IPS DF 6.9 (cell line): Measurements from ENCODE around the gene OR2G6.
"Not testable (repeated sequence)": the region's sequence is repeated elsewhere in the genome, so short reads cannot be mapped to it uniquely, and the experiment has no call there.

ENCODE experiments used
- DNase-seq: peaks from one replicate; pipeline ENCODE4 v3.0.0-alpha.2; 2013; ENCODE audit warnings: low read depth, low spot score
- H3K27ac ChIP-seq: one replicate; pipeline ENCODE4 v1.5.1; 2013; ENCODE audit warnings: low read length, control low read depth
- H3K27me3 ChIP-seq: 2 replicates; pipeline ENCODE4 v1.6.1; 2013; ENCODE audit warnings: mild to moderate bottlenecking, low read length; ENCODE audit not compliant: control insufficient read depth, insufficient read depth
- H3K36me3 ChIP-seq: 2 replicates; pipeline ENCODE4 v1.6.1; 2013; ENCODE audit warnings: low read length; ENCODE audit not compliant: control insufficient read depth, insufficient read depth
- H3K4me1 ChIP-seq: 2 replicates; pipeline ENCODE4 v1.6.1; 2013; ENCODE audit warnings: low read length; ENCODE audit not compliant: control insufficient read depth, insufficient read depth
- H3K4me3 ChIP-seq: 2 replicates; pipeline ENCODE4 v1.5.1; 2013; ENCODE audit warnings: mild to moderate bottlenecking, low read length
- H3K9me3 ChIP-seq: 2 replicates; pipeline ENCODE4 v1.6.1; 2013; ENCODE audit warnings: low read length, inconsistent platforms; ENCODE audit not compliant: control insufficient read depth, insufficient read depth
- WGBS: extraction: QIAGEN DNeasy Blood & Tissue Kit; methylation state at CpG from one replicate; pipeline ENCODE4 v1.1.7; 2013; ENCODE audit warnings: mixed read lengths, missing lambda C conversion rate; ENCODE audit not compliant: insufficient read length, insufficient coverage; 5-methylcytosine and 5-hydroxymethylcytosine counted together

The OR2G6 gene

DNA sequence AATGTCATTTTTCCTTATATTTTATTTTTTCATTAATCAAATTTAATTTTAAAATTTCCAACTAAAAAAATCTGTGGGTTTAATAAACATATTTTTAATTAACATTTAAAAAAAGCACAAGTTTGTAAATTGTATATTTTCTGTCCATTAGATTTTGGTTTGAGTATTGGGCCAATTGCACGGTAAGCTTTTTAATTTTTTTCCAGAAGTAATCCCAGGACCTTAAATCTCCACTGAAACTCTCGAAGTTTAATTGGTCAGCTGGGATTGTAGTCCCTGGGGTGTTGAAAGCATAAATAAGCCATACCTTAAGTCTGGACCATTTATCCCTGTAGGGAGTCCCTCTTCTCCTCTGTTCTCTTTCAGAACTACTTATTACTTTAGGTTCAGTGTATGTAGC, at the start of gene OR2G6:
Gene OR2G6 (plus strand): TSS at position 301 of the 400 bp plus-strand sequence. CDS start 13,574 bp downstream, outside the sequence.
- H3K4me1 ChIP-seq, H3K27me3 ChIP-seq, H3K4me3 ChIP-seq, H3K9me3 ChIP-seq, DNase-seq, H3K27ac ChIP-seq, H3K36me3 ChIP-seq: not testable (repeated sequence)
- no CpG with 5 or more reads among the region's 2 CpGs for WGBS

DNA sequence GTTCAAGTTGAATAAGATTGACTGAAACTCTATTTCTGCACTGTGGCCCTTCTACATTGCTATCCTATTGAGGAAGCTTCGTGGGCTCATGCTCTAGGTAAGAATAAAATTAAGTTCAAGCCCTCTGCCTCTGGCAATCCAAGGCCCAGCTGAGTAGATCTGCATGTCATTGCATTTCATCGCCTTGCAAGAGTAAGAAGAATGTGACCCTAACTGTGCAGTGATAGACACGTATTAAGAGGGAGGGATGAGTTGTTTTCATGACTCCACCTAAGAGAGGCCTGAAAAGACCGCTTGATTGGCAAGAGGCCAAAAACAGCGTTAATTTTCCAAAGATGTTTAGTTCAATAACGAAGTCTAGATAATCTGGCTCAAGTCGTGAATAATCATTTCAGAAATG, 48.8 kb upstream of the OR2G6 start:
- not testable (repeated sequence) for H3K4me3 ChIP-seq, H3K27ac ChIP-seq, H3K4me1 ChIP-seq, DNase-seq, H3K27me3 ChIP-seq, H3K9me3 ChIP-seq, H3K36me3 ChIP-seq
- WGBS, result no CpG with 5 or more reads among the region's 7 CpGs

DNA sequence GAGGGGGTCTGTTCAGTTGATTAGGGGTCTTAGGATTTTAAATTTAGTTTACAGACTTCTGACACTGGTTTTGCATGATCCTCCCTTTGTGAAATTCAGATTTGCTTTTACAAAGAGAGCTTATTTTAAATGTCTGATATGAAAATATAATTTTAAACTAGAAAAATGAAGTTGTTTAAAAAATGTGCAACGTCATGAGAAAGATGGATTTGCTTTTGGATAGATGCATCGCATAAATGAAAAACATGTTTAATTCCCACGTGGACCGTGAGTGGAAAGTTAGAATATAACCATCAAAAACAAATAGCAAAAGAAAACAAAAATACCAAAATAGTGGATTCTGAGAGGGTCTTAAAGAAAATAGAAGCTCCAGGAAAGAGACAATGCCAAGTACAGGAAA, 36.7 kb upstream of the OR2G6 start:
- H3K27me3 ChIP-seq, result no peaks in the 10 kb centered on the region
- H3K9me3 ChIP-seq, result no peaks in the 10 kb centered on the region; the same call in 1 of the 2 replicates
- H3K27ac ChIP-seq, result no peak overlapping the region
- DNase-seq, result no peak
- no peaks in the 10 kb centered on the region for H3K4me1 ChIP-seq
- WGBS, result no CpG with 5 or more reads among the region's 4 CpGs
- no peaks in the 10 kb centered on the region for H3K36me3 ChIP-seq
- H3K4me3 ChIP-seq, result no peak overlapping the region

DNA sequence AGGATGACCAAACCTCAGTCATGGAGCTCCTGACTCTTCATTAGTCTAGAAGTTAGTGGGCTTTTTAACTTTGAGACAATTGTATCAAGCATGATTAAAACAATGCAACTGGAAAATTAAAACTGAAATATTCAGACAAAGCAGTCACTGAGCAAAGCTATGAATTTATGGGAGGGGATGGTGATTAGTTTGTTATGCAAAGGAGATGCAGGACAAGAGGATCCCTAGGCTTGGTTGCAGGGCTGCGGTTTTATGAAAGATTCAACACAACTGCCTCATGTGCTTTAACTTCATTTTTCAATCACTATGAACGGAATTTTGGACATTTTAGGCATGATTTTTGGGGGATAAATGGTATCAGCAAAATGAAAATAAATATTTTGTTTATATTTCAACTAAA, 35.8 kb upstream of the OR2G6 start:
- not testable (repeated sequence) for H3K4me3 ChIP-seq, H3K9me3 ChIP-seq, H3K36me3 ChIP-seq, H3K27me3 ChIP-seq, DNase-seq, H3K4me1 ChIP-seq, H3K27ac ChIP-seq
- no CpG with 5 or more reads among the region's 2 CpGs for WGBS

DNA sequence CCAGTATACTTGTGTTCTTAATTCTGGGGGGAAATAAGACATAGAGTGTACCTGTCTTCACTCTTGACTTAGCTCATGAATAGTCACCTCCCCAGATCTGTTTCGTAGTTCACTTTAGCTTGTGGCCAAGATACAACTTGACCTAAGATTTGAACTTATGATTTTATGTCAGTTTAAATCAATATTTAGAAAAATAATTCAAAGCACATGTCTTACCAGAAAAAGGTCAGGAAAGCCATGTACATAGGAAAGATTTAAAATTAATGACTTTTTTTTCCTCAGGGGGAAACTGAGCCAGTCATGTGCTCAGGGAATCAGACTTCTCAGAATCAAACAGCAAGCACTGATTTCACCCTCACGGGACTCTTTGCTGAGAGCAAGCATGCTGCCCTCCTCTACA, 34.8 kb upstream of the OR2G6 start, which contains the start of gene OR2T3:
Gene OR2T3 (plus strand): TSS at position 301 of the 400 bp plus-strand sequence. CDS start 0 bp downstream, at position 301.
- not testable (repeated sequence) for H3K36me3 ChIP-seq, H3K27me3 ChIP-seq, H3K4me3 ChIP-seq, H3K4me1 ChIP-seq, H3K9me3 ChIP-seq, DNase-seq, H3K27ac ChIP-seq
- WGBS, result no CpG with 5 or more reads among the region's 2 CpGs

DNA sequence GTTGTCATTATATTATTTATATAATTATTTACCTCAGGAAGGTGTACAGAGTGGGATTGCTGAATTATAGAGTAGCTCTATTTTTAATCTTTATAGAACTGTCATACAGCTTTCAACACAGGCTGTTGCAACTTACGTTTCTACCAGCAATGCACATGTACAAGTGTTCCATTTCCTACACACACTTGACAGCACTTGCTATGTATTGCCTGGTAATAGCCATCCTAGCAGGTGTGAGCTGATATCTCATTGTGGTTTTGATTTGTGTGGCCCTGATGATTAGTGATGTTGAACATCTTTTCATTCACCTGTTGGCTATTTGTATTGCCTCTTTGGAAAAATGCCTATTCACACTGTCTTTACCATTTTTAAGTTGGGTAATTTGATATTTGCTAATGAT, 32.2 kb upstream of the OR2G6 start:
- H3K27me3 ChIP-seq, H3K4me3 ChIP-seq, DNase-seq, H3K27ac ChIP-seq, H3K36me3 ChIP-seq, H3K4me1 ChIP-seq, H3K9me3 ChIP-seq: not testable (repeated sequence)
- no CpG with 5 or more reads among the region's 1 CpG for WGBS

DNA sequence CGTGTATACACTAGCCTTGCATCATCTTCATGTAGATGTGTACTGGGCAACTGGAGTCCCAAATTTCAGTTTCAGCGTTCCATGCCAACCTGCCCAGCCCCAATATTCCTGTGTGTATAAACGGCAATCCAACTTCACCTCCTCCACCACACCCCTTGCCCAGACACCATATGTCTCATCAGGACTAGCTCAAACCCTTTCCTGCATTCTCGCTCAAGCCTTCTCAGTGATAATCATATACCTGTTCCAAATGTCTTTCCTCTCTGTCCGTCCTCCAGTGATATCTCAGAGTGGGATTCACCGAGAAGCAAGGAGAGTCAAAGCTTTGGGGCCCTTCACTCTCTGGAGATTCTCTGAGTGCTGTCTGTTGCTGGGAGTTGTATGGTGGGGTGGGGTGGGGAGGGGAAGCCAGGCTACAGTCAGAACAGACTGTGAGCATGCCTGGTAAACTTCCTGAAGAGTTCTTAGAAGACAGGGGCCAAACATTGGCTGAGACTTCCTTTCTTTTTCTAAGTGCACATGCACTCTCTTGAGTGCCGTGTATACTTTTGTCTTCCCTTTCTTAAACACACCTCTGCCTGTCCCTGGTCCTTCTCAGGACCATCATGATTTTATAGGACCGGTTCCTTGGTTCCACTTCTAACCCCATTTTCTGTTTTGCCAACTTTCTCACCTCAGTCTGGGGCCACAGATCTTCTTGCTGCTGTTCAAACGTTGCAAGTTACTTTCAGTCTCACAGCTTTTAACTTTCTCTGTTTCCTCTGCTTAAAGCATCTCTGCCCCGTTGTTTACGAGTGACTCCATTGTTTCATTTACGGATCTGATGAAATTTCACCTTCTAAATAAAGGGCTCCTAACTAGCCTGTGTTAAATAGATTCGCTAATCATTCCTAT, 25.9 kb upstream of the OR2G6 start:
- not testable (repeated sequence) for H3K4me1 ChIP-seq, H3K36me3 ChIP-seq, H3K27ac ChIP-seq, H3K27me3 ChIP-seq, DNase-seq, H3K4me3 ChIP-seq, H3K9me3 ChIP-seq
- no CpG with 5 or more reads among the region's 13 CpGs for WGBS

DNA sequence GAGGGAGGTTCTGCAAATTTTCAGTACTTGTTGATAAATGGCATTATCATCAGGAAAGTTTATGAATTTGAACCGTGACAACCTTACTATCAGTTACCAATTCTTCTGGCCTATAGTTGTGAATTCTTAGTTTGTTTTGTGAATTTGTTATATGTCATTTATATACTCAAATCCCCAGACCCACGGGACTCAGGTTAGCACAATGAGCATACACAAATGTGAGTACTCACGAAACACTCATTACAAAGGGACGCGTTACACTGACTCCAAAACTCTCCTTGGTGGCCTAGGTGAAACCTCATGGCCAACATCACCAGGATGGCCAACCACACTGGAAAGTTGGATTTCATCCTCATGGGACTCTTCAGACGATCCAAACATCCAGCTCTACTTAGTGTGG, 19.6 kb upstream of the OR2G6 start, which contains the start of gene OR2T5:
Gene OR2T5 (plus strand): TSS at position 301 of the 400 bp plus-strand sequence. CDS start 0 bp downstream, at position 301.
- not testable (repeated sequence) for DNase-seq, H3K36me3 ChIP-seq, H3K4me1 ChIP-seq, H3K27me3 ChIP-seq, H3K9me3 ChIP-seq, H3K27ac ChIP-seq, H3K4me3 ChIP-seq
- WGBS, result no CpG with 5 or more reads among the region's 6 CpGs

DNA sequence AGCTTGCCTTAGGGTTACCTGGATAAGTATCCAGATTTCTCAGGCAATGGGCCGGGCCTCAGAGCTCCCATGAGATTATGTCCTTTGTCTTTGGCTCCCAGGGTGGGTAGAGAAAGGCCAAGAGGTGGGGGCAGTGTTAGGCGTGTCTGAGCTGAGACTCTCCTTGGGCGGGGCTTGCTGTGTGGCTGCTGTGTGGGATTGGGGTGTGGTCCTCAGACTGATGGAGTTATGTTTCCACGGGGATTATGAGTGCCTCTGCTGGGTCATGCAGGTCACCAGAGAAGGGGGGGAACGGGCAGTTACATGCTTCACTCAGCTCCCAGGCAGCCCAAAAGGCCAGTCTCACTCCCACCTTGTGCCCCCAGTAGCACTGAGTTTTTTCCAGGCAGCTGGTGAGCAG, 11.2 kb upstream of the OR2G6 start:
- not testable (repeated sequence) for H3K4me1 ChIP-seq, H3K27ac ChIP-seq, DNase-seq, H3K27me3 ChIP-seq, H3K9me3 ChIP-seq, H3K36me3 ChIP-seq, H3K4me3 ChIP-seq
- no CpG with 5 or more reads among the region's 5 CpGs for WGBS

DNA sequence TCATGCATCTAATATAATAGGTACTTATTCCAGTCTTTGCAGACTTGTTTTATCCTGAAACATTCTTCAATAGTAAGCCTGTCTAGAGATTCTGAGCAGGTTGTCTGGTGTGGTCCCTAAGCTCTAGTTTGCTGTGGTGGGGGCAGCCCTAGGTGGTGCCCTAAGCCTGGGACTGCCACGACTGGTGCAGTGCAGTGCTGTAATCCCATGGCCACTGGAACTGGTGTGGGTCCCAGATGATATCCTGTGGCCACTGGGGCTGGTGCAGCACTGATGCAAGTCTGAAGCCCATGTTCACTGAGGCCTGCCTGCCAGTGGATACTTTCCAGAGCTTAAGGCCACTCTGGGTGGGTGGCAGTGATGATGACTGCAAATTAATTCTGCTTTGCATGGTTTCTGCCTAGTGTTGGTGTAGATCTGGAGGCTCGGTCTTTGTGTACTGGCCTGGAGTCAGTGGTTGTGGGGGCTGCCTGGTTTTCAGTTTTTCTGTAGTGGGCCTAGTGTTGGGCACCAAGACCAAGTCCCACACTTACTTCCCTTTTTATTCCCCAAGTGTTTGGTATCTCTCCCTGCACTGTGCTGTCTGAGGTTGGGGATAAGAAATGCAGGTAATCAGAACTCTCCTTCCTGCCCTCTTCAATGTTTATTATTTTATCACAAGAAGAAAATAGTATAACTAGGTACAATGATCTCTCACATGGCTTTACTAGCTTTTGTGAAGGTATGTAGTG, 7.4 kb upstream of the OR2G6 start:
- not testable (repeated sequence) for H3K27ac ChIP-seq, H3K36me3 ChIP-seq, H3K9me3 ChIP-seq, H3K27me3 ChIP-seq, H3K4me3 ChIP-seq, DNase-seq, H3K4me1 ChIP-seq
- WGBS, result no CpG with 5 or more reads among the region's 2 CpGs
